ENCODE results near the gene RHOG.

- TF ChIP-seq CTCF (IDR thresholded peaks at IDR 0.05; ENCODE audit: low read length) = no peak
- no peak for TF ChIP-seq EZH2 (optimal IDR thresholded peaks at IDR 0.05; ENCODE audit: low read depth, low read length)
- no peak for TF ChIP-seq EZH2phosphoT487 (IDR thresholded peaks at IDR 0.05; ENCODE audit: low read length)
Measured at GRCh38 chr11:3830088-3830487, 10.7 kb downstream of the RHOG start.

Measured in MM.1S (cell line).